Endodermal cell (in vitro differentiated cells): ENCODE measurements around the gene DLG2. TPM values are rescaled to one million over a fixed set of nuclear protein-coding genes. Genes with fewer than 3 reads are reported as not detected.
A peak's percentile ranks its signal among the peaks of the same experiment; 100 is the strongest.

ENCODE experiments used
- DNase-seq: peaks from one replicate; pipeline ENCODE4 v3.0.0-alpha.2; 2017
- H3K27ac ChIP-seq: 2 replicates; pipeline ENCODE4 v1.5.1; 2013; ENCODE audit warnings: mild to moderate bottlenecking, low read depth, low read length, moderate library complexity
- H3K27me3 ChIP-seq: 2 replicates; pipeline ENCODE4 v1.6.1; 2013; ENCODE audit warnings: mild to moderate bottlenecking, low read length, moderate library complexity; ENCODE audit not compliant: insufficient read depth, control insufficient read depth, poor library complexity, severe bottlenecking
- H3K36me3 ChIP-seq: 2 replicates; pipeline ENCODE4 v1.7.0; 2013; ENCODE audit warnings: mild to moderate bottlenecking, low read length, moderate library complexity; ENCODE audit not compliant: control insufficient read depth, insufficient read depth
- H3K4me1 ChIP-seq: one replicate; pipeline ENCODE4 v1.7.0; 2013; ENCODE audit warnings: low read length; ENCODE audit not compliant: control insufficient read depth, insufficient read depth
- H3K4me3 ChIP-seq: 2 replicates; pipeline ENCODE4 v1.5.1; 2013; ENCODE audit warnings: mild to moderate bottlenecking, low read length, moderate library complexity
- H3K9ac ChIP-seq: 2 replicates; pipeline ENCODE4 v1.6.1; 2013; ENCODE audit warnings: mild to moderate bottlenecking, low read length, moderate library complexity; ENCODE audit not compliant: poor library complexity, severe bottlenecking; ENCODE audit errors: extremely low read depth
- H3K9me3 ChIP-seq: 2 replicates; pipeline ENCODE4 v1.6.1; 2013; ENCODE audit warnings: mild to moderate bottlenecking, low read length, moderate library complexity; ENCODE audit not compliant: control insufficient read depth
- H3K27ac Mint-ChIP-seq: 2 replicates; pipeline ENCODE4 v1.8.0; 2020; ENCODE audit warnings: mixed read lengths
- H3K27me3 Mint-ChIP-seq: 2 replicates; pipeline ENCODE4 v1.8.0; 2021; ENCODE audit warnings: mild to moderate bottlenecking, mixed read lengths; ENCODE audit not compliant: insufficient read depth
- H3K36me3 Mint-ChIP-seq: 2 replicates; pipeline ENCODE4 v1.8.0; 2020; ENCODE audit warnings: low read depth, mixed read lengths
- H3K4me1 Mint-ChIP-seq: 2 replicates; pipeline ENCODE4 v1.8.0; 2020; ENCODE audit warnings: mixed read lengths
- H3K4me3 Mint-ChIP-seq: 2 replicates; pipeline ENCODE4 v1.8.0; 2020; ENCODE audit warnings: mild to moderate bottlenecking, moderate library complexity, mixed read lengths
- H3K9me3 Mint-ChIP-seq: 2 replicates; pipeline ENCODE4 v1.8.0; 2020; ENCODE audit warnings: mild to moderate bottlenecking, mixed read lengths
- WGBS, 2 experiments: methylation state at CpG; one replicate each; pipeline versions ENCODE4 v1.1.5 to v1.1.7; 2013; ENCODE audit warnings: missing lambda C conversion rate in 2 of 2, mixed read lengths in 1 of 2; ENCODE audit not compliant: insufficient coverage in 1 of 2, insufficient read length in 1 of 2; 5-methylcytosine and 5-hydroxymethylcytosine counted together
- total RNA-seq, 2 donors: library from RNA; stranded (reverse); fragmentation: NEBNext Ultra II Directional in 1 of 2; extraction: Animal tissue kit (Norgen Biotek cat#: 25700) in 1 of 2; gene quantifications; 2 replicates in 1 of 2; 3 replicates in 1 of 2; pipeline ENCODE4 v1.2.1, GENCODE V29; 2021
- TF ChIP-seq, protein P1 (sequence below): fragments of 200-600 bp; sonication (generic); conservative IDR thresholded peaks from 2 replicates; pipeline ENCODE4 v1.5.0; 2021; ENCODE audit warnings: antibody characterized with exemption, mild to moderate bottlenecking

Gene DLG2
- total RNA-seq, 2 donors from 2014 or later = 9.6 to 10.6 TPM

- Histone ChIP-seq H3K4me1 (no peaks in the 10 kb centered on the region), H3K27me3 (no peaks in the 10 kb centered on the region), H3K4me3 (no peak overlapping the region), H3K9me3 (no peaks in the 10 kb centered on the region), H3K9ac (no peak overlapping the region), H3K27ac (no peak overlapping the region), H3K36me3 (no peaks in the 10 kb centered on the region)
- no peak for DNase-seq
- TF ChIP-seq, protein P1, sequence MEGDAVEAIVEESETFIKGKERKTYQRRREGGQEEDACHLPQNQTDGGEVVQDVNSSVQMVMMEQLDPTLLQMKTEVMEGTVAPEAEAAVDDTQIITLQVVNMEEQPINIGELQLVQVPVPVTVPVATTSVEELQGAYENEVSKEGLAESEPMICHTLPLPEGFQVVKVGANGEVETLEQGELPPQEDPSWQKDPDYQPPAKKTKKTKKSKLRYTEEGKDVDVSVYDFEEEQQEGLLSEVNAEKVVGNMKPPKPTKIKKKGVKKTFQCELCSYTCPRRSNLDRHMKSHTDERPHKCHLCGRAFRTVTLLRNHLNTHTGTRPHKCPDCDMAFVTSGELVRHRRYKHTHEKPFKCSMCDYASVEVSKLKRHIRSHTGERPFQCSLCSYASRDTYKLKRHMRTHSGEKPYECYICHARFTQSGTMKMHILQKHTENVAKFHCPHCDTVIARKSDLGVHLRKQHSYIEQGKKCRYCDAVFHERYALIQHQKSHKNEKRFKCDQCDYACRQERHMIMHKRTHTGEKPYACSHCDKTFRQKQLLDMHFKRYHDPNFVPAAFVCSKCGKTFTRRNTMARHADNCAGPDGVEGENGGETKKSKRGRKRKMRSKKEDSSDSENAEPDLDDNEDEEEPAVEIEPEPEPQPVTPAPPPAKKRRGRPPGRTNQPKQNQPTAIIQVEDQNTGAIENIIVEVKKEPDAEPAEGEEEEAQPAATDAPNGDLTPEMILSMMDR = no peak
- Mint-ChIP-seq H3K9me3 (no peaks in the 10 kb centered on the region), H3K4me1 (no peaks in the 10 kb centered on the region), H3K27me3 (no peaks in the 10 kb centered on the region), H3K27ac (no peak overlapping the region), H3K36me3 (no peaks in the 10 kb centered on the region), H3K4me3 (no peak overlapping the region)
- 93 to 100% methylated on average over 1 to 3 of the region's 3 CpGs for WGBS, 2 experiments
These were observed 2001.8 kb downstream of the DLG2 start for GRCh38 chr11:83625336-83625735.

DNA sequence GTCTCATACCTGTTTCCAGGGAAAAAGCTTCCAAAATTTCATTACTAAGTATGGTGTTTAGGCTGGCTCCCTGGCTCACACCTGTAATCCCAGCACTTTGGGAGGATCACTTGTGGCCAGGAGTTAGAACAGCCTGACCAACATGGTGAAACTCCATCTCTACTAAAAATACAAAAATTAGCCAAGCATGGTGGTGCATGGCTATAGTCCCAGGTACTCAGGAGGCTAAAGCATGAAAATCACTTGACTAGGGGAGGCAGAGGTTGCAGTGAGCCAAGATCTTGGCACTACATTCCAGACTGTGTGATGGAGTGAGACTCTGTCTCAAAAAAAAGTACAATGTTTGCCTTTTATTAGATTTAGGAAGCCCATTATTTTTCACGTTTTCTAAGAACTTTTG is 2009.5 kb downstream of the DLG2 start:
- WGBS, 2 experiments = 85 to 100% methylated on average over 1 of the region's 1 CpG
- Mint-ChIP-seq H3K36me3 (no peaks in the 10 kb centered on the region), H3K4me1 (peaks cover 10% of the 10 kb centered on the region), H3K27me3 (peaks cover 5% of the 10 kb centered on the region), H3K9me3 (no peaks in the 10 kb centered on the region), H3K4me3 (no peak overlapping the region), H3K27ac (no peak overlapping the region)
- H3K9me3 ChIP-seq = no peaks in the 10 kb centered on the region
- no peak for DNase-seq
- peaks cover 14% of the 10 kb centered on the region for H3K27me3 ChIP-seq
- no peaks in the 10 kb centered on the region for H3K36me3 ChIP-seq
- peaks cover 3% of the 10 kb centered on the region for H3K4me1 ChIP-seq
- no peak overlapping the region for H3K4me3 ChIP-seq
- no peak overlapping the region for H3K27ac ChIP-seq
- H3K9ac ChIP-seq = no peak overlapping the region
- TF ChIP-seq, protein P1 = no peak

GRCh38 chr11:83613767-83614121 is 2013.4 kb downstream of the DLG2 start:
- no peaks in the 10 kb centered on the region for H3K36me3 ChIP-seq
- H3K4me1 Mint-ChIP-seq = peaks cover 20% of the 10 kb centered on the region

More at GRCh38 chr11:83613767-83614121, 2013.4 kb downstream of the DLG2 start:
- H3K4me3 Mint-ChIP-seq = no peak overlapping the region
- TF ChIP-seq, protein P1 = no peak
- H3K9me3 ChIP-seq = no peaks in the 10 kb centered on the region
- peak; percentile 44 for DNase-seq
- H3K9me3 Mint-ChIP-seq = no peaks in the 10 kb centered on the region
- peaks cover 3% of the 10 kb centered on the region for H3K4me1 ChIP-seq
- H3K27ac ChIP-seq = no peak overlapping the region
- no peaks in the 10 kb centered on the region for H3K36me3 Mint-ChIP-seq
- H3K27ac Mint-ChIP-seq = no peak overlapping the region
- 59 to 75% methylated on average over 2 of the region's 2 CpGs for WGBS, 2 experiments
- H3K27me3 ChIP-seq = peaks cover 14% of the 10 kb centered on the region
- H3K9ac ChIP-seq = no peak overlapping the region
- no peak overlapping the region for H3K4me3 ChIP-seq
- H3K27me3 Mint-ChIP-seq = peaks cover 5% of the 10 kb centered on the region
